ENCODE measurements around the gene IPO4.
A peak's percentile ranks its signal among the peaks of the same experiment; 100 is the strongest.

IPO4 gene

DNA sequence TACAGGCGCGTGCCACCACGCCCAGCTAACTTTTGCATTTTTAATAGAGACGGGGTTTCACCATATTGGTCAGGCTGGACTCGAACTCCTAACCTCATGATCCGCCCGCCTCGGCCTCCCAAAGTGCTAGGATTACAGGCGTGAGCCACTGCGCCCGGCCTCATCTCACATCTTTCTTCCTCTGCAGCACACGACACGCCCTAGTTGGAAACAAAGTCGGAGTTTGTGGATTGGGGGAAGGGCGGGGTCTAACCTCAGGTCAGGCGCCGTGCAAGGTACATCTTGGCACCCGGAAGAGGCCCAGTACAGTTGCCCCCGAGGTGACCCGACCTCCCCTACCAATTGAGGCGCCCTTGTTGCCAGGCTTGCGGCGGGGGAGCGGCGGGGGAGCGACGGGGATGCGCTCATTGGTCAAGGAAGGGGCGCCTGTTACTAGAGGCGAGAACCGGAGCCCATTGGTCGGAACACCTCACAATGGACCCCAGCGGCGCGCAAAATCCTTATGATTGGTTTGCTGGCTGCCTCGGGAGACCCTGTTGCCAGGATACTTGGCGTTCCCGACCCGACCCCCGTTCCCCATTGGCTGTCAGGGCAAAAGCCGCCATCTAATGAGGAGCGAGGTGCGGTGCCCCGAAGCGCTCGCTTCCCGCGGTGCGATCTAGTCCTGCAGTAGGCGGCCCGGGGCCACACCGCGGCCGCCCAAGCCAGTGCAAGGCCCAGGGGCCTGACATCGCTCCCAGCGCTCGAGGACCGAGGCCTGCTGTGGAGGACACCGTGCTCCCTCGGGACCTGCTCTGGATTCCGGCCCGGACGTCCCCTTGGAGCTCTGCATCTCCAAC lies 17.0 kb downstream of the IPO4 start, which contains the start of gene REC8:
TSS of gene REC8 (plus strand) at position 659 of the 839 bp plus-strand sequence. CDS start 473 bp downstream, outside the sequence.
- DNase-seq (ENCODE audit: low read depth in 1 of 2, low spot score in 1 of 2), result no peak
- no peak within 1 kb of the TSS for H3K4me3 ChIP-seq (replicated peaks; ENCODE audit: insufficient read depth, low read length)
- TF ChIP-seq GABPA (IDR thresholded peaks at IDR 0.05; ENCODE audit: low read depth) (no peak), POLR2AphosphoS5 (IDR thresholded peaks at IDR 0.05; ENCODE audit: low read depth) (no peak), SPI1 (IDR thresholded peaks at IDR 0.05; ENCODE audit: borderline replicate concordance, low read depth) (no peak)
- TF ChIP-seq, protein P1, sequence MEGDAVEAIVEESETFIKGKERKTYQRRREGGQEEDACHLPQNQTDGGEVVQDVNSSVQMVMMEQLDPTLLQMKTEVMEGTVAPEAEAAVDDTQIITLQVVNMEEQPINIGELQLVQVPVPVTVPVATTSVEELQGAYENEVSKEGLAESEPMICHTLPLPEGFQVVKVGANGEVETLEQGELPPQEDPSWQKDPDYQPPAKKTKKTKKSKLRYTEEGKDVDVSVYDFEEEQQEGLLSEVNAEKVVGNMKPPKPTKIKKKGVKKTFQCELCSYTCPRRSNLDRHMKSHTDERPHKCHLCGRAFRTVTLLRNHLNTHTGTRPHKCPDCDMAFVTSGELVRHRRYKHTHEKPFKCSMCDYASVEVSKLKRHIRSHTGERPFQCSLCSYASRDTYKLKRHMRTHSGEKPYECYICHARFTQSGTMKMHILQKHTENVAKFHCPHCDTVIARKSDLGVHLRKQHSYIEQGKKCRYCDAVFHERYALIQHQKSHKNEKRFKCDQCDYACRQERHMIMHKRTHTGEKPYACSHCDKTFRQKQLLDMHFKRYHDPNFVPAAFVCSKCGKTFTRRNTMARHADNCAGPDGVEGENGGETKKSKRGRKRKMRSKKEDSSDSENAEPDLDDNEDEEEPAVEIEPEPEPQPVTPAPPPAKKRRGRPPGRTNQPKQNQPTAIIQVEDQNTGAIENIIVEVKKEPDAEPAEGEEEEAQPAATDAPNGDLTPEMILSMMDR (IDR thresholded peaks at IDR 0.05; ENCODE audit: insufficient read depth, low read length), result no peak
- TF ChIP-seq, protein P2, sequence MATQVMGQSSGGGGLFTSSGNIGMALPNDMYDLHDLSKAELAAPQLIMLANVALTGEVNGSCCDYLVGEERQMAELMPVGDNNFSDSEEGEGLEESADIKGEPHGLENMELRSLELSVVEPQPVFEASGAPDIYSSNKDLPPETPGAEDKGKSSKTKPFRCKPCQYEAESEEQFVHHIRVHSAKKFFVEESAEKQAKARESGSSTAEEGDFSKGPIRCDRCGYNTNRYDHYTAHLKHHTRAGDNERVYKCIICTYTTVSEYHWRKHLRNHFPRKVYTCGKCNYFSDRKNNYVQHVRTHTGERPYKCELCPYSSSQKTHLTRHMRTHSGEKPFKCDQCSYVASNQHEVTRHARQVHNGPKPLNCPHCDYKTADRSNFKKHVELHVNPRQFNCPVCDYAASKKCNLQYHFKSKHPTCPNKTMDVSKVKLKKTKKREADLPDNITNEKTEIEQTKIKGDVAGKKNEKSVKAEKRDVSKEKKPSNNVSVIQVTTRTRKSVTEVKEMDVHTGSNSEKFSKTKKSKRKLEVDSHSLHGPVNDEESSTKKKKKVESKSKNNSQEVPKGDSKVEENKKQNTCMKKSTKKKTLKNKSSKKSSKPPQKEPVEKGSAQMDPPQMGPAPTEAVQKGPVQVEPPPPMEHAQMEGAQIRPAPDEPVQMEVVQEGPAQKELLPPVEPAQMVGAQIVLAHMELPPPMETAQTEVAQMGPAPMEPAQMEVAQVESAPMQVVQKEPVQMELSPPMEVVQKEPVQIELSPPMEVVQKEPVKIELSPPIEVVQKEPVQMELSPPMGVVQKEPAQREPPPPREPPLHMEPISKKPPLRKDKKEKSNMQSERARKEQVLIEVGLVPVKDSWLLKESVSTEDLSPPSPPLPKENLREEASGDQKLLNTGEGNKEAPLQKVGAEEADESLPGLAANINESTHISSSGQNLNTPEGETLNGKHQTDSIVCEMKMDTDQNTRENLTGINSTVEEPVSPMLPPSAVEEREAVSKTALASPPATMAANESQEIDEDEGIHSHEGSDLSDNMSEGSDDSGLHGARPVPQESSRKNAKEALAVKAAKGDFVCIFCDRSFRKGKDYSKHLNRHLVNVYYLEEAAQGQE (IDR thresholded peaks at IDR 0.05; ENCODE audit: insufficient replicate concordance, low read depth), result no peak
- H3K27ac ChIP-seq (replicated peaks), result no peak within 1 kb of the TSS
- no peaks in the 10 kb centered on the region for H3K27me3 ChIP-seq (ENCODE audit: insufficient read depth, poor library complexity, severe bottlenecking)

- H3K27ac ChIP-seq (replicated peaks), result peak overlapping the region; percentile 34
Measured at GRCh38 chr14:24167469-24168114, 21.0 kb downstream of the IPO4 start.

DNA sequence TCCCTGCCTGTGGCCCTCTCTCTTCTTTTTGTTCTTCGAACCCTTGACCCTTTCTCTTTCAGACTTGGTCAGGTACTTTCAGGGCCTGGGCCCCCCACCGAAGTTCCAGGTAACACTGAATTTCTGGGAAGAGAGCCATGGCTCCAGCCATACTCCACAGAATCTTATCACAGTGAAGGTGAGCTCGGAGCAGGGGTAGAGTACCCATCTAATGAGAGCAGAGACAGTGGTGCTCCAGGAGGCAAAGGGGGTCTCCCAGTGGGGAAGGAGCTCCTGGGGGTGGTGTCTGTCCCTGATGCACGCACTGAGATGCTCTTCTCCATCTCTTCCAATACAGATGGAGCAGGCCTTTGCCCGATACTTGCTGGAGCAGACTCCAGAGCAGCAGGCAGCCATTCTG lies 22.8 kb downstream of the IPO4 start:
- Histone ChIP-seq H3K27ac (replicated peaks) (no peak overlapping the region), H3K4me3 (replicated peaks; ENCODE audit: insufficient read depth, low read length) (no peak overlapping the region), H3K27me3 (ENCODE audit: insufficient read depth, poor library complexity, severe bottlenecking) (no peaks in the 10 kb centered on the region)
- no peak for TF ChIP-seq GABPA (IDR thresholded peaks at IDR 0.05; ENCODE audit: low read depth)
- no peak for TF ChIP-seq POLR2AphosphoS5 (IDR thresholded peaks at IDR 0.05; ENCODE audit: low read depth)
- TF ChIP-seq SPI1 (IDR thresholded peaks at IDR 0.05; ENCODE audit: borderline replicate concordance, low read depth), result no peak
- TF ChIP-seq, protein P2 (IDR thresholded peaks at IDR 0.05; ENCODE audit: insufficient replicate concordance, low read depth), result no peak
- TF ChIP-seq, protein P1 (IDR thresholded peaks at IDR 0.05; ENCODE audit: insufficient read depth, low read length), result no peak
- DNase-seq (ENCODE audit: low read depth in 1 of 2, low spot score in 1 of 2), result no peak

More at GRCh38 chr14:24167469-24168114, 21.0 kb downstream of the IPO4 start:
- peak in 1 of 2 experiments; percentile 56 for DNase-seq (ENCODE audit: low read depth in 1 of 2, low spot score in 1 of 2)
- TF ChIP-seq, protein P1 (IDR thresholded peaks at IDR 0.05; ENCODE audit: insufficient read depth, low read length), result no peak
- TF ChIP-seq GABPA (IDR thresholded peaks at IDR 0.05; ENCODE audit: low read depth) (no peak), SPI1 (IDR thresholded peaks at IDR 0.05; ENCODE audit: borderline replicate concordance, low read depth) (no peak), POLR2AphosphoS5 (IDR thresholded peaks at IDR 0.05; ENCODE audit: low read depth) (no peak)
- TF ChIP-seq, protein P2 (IDR thresholded peaks at IDR 0.05; ENCODE audit: insufficient replicate concordance, low read depth), result no peak
- H3K4me3 ChIP-seq (replicated peaks; ENCODE audit: insufficient read depth, low read length), result no peak overlapping the region
- no peaks in the 10 kb centered on the region for H3K27me3 ChIP-seq (ENCODE audit: insufficient read depth, poor library complexity, severe bottlenecking)

Measured in HL-60 (cell line).